Measurements from ENCODE around the gene NCAPD2. TPM values are rescaled to one million over a fixed set of nuclear protein-coding genes. Genes with fewer than 3 reads are reported as not detected.

The NCAPD2 gene
- polyA plus RNA-seq, 3 donors: 6.2 to 15.0 (median 8.3) TPM

GRCh38 chr12:6535960-6536847 lies 42.3 kb downstream of the NCAPD2 start:
- H3K9me3 ChIP-seq (replicated peaks in 1 of 2; ENCODE audit: control insufficient read depth in 1 of 2, insufficient read depth in 1 of 2, low read length in 2 of 2): no peaks in the 10 kb centered on the region
- peaks cover 68 to 79% of the 10 kb centered on the region in 2 donors for H3K4me1 ChIP-seq (ENCODE audit: control insufficient read depth in 1 of 2, insufficient read depth in 2 of 2, low read length in 2 of 2)
- no peak for TF ChIP-seq CTCF (IDR thresholded peaks at IDR 0.05)
- Mint-ChIP-seq H3K4me3 (peak overlapping the region; percentile 94 to 98), H3K27me3 (ENCODE audit: low read depth in 3 of 3) (peaks cover 0 to 5% (median 2%) of the 10 kb centered on the region in 3 donors), H3K27ac (peak overlapping the region; percentile 95 to 99 (median 98)), H3K9me3 (no peaks in the 10 kb centered on the region), H3K4me1 (peaks cover 74% of the 10 kb centered on the region), H3K36me3 (peaks cover 39 to 57% of the 10 kb centered on the region in 2 donors)
- peaks cover 71% of the 10 kb centered on the region for H3K79me2 ChIP-seq (ENCODE audit: insufficient read depth, low read length)
- WGBS (ENCODE audit: insufficient coverage): 32% methylated on average over 3 of the region's 10 CpGs
- peak overlapping the region; percentile 99 for H3K4me2 ChIP-seq (replicated peaks; ENCODE audit: extremely low read depth, low read length, poor library complexity, severe bottlenecking)
- intact Hi-C loops (cut with micrococcal nuclease): loop anchor here (2.0 to 10.0 kb wide), 7 partner anchors 13 to 419 kb away; partner anchors contain the start of genes MRPL51 (in 1 of the 2), PTPN6 (in 1 of the 2) and VAMP1 (in 1 of the 2)
- H3K36me3 ChIP-seq (replicated peaks in 1 of 2; ENCODE audit: control insufficient read depth in 1 of 2, insufficient read depth in 2 of 2, low read length in 2 of 2): peaks cover 50 to 52% of the 10 kb centered on the region in 2 donors
- H3K9ac ChIP-seq (ENCODE audit: insufficient read depth, low read length, poor library complexity, severe bottlenecking): peak overlapping the region; percentile 90
- peak overlapping the region; percentile 94 to 96 for H3K27ac ChIP-seq (ENCODE audit: low read depth in 1 of 2, low read length in 2 of 2)
- peak overlapping the region; percentile 75 to 96 (median 95) for H3K4me3 ChIP-seq (replicated peaks in 1 of 3; ENCODE audit: low read depth in 2 of 3, low read length in 3 of 3)
- DNase-seq: no peak
- H4K20me1 ChIP-seq (ENCODE audit: insufficient read depth, low read length): peaks cover 69% of the 10 kb centered on the region
- no peak overlapping the region for H2AFZ ChIP-seq (ENCODE audit: insufficient read depth, low read depth, low read length, poor library complexity, severe bottlenecking)
- H3K27me3 ChIP-seq (ENCODE audit: control insufficient read depth in 2 of 2, insufficient read depth in 2 of 2, low read length in 2 of 2): no peaks in the 10 kb centered on the region

DNA sequence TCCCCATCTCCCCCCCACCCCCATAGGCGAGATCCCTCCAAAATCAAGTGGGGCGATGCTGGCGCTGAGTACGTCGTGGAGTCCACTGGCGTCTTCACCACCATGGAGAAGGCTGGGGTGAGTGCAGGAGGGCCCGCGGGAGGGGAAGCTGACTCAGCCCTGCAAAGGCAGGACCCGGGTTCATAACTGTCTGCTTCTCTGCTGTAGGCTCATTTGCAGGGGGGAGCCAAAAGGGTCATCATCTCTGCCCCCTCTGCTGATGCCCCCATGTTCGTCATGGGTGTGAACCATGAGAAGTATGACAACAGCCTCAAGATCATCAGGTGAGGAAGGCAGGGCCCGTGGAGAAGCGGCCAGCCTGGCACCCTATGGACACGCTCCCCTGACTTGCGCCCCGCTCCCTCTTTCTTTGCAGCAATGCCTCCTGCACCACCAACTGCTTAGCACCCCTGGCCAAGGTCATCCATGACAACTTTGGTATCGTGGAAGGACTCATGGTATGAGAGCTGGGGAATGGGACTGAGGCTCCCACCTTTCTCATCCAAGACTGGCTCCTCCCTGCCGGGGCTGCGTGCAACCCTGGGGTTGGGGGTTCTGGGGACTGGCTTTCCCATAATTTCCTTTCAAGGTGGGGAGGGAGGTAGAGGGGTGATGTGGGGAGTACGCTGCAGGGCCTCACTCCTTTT lies 43.1 kb downstream of the NCAPD2 start:
- H3K4me3 Mint-ChIP-seq: no peak overlapping the region
- no peak for TF ChIP-seq CTCF (IDR thresholded peaks at IDR 0.05)
- Histone ChIP-seq H3K36me3 (replicated peaks in 1 of 2; ENCODE audit: control insufficient read depth in 1 of 2, insufficient read depth in 2 of 2, low read length in 2 of 2) (peaks cover 56 to 57% of the 10 kb centered on the region in 2 donors), H3K27me3 (ENCODE audit: control insufficient read depth in 2 of 2, insufficient read depth in 2 of 2, low read length in 2 of 2) (no peaks in the 10 kb centered on the region), H3K9ac (ENCODE audit: insufficient read depth, low read length, poor library complexity, severe bottlenecking) (no peak overlapping the region), H4K20me1 (ENCODE audit: insufficient read depth, low read length) (peaks cover 77% of the 10 kb centered on the region), H3K79me2 (ENCODE audit: insufficient read depth, low read length) (peaks cover 67% of the 10 kb centered on the region), H2AFZ (ENCODE audit: insufficient read depth, low read depth, low read length, poor library complexity, severe bottlenecking) (no peak overlapping the region), H3K4me2 (replicated peaks; ENCODE audit: extremely low read depth, low read length, poor library complexity, severe bottlenecking) (peak overlapping the region; percentile 99), H3K4me1 (ENCODE audit: control insufficient read depth in 1 of 2, insufficient read depth in 2 of 2, low read length in 2 of 2) (peaks cover 69 to 85% of the 10 kb centered on the region in 2 donors), H3K27ac (ENCODE audit: low read depth in 1 of 2, low read length in 2 of 2) (peak overlapping the region; percentile 55 to 94), H3K4me3 (replicated peaks in 1 of 3; ENCODE audit: low read depth in 2 of 3, low read length in 3 of 3) (peak overlapping the region in 1 of 3 experiments; percentile 95), H3K9me3 (replicated peaks in 1 of 2; ENCODE audit: control insufficient read depth in 1 of 2, insufficient read depth in 1 of 2, low read length in 2 of 2) (no peaks in the 10 kb centered on the region)
- no peak for DNase-seq
- peaks cover 79% of the 10 kb centered on the region for H3K4me1 Mint-ChIP-seq
- no peaks in the 10 kb centered on the region for H3K9me3 Mint-ChIP-seq
- peaks cover 47 to 58% of the 10 kb centered on the region in 2 donors for H3K36me3 Mint-ChIP-seq
- peaks cover 0 to 5% (median 2%) of the 10 kb centered on the region in 3 donors for H3K27me3 Mint-ChIP-seq (ENCODE audit: low read depth in 3 of 3)
- WGBS (ENCODE audit: insufficient coverage): 59% methylated on average over 4 of the region's 19 CpGs
- H3K27ac Mint-ChIP-seq: peak overlapping the region; percentile 95 to 99 (median 98)
- intact Hi-C loops (cut with micrococcal nuclease): loop anchor here (5.0 to 10.0 kb wide), 3 partner anchors 200 to 418 kb away; partner anchors contain the start of gene PTPN6 (in 1 of the 2)

Measured in CD14-positive monocyte (primary cell).